ENCODE results near the gene ST8SIA1. TPM values are rescaled to one million over a fixed set of nuclear protein-coding genes. Genes with fewer than 3 reads are reported as not detected.

The ST8SIA1 gene
- total RNA-seq, 1 experiment from 2014 or later = not detected

GRCh38 chr12:22276867-22277266, 57.6 kb downstream of the ST8SIA1 start:
- Histone ChIP-seq H2AFZ (ENCODE audit: low read length) (no peak overlapping the region), H4K20me1 (ENCODE audit: control insufficient read depth, insufficient read depth, insufficient read length) (no peaks in the 10 kb centered on the region), H2BK120ac (ENCODE audit: low read depth, low read length, poor library complexity, severe bottlenecking) (no peak overlapping the region), H3T11ph (ENCODE audit: low read length) (no peak overlapping the region), H3K23ac (ENCODE audit: insufficient read length, low read depth, low read length) (no peak overlapping the region), H4K91ac (ENCODE audit: insufficient read length, low read depth, low read length) (no peak overlapping the region), H3K4ac (ENCODE audit: low read depth, low read length) (no peak overlapping the region), H2BK12ac (ENCODE audit: insufficient read length, low read depth, low read length) (no peak overlapping the region), H2AK5ac (ENCODE audit: insufficient read length, low read length) (no peak overlapping the region), H3K14ac (ENCODE audit: insufficient read depth, low read length) (no peak overlapping the region), H2BK15ac (ENCODE audit: low read depth, low read length) (no peak overlapping the region), H3K18ac (ENCODE audit: insufficient read length, low read depth, low read length) (no peak overlapping the region), H3K23me2 (ENCODE audit: insufficient read length, low read depth, low read length, poor library complexity, severe bottlenecking) (no peaks in the 10 kb centered on the region), H3K4me1 (ENCODE audit: insufficient read depth, low read length) (no peaks in the 10 kb centered on the region), H2BK20ac (ENCODE audit: low read depth, low read length, poor library complexity, severe bottlenecking) (no peak overlapping the region), H3K27ac (ENCODE audit: insufficient read length, low read depth, low read length) (no peak overlapping the region), H3K9ac (ENCODE audit: extremely low read depth, insufficient read length, low read length) (no peak overlapping the region), H3K56ac (ENCODE audit: insufficient read length, low read depth, low read length) (no peak overlapping the region), H4K5ac (ENCODE audit: insufficient read length, low read depth, low read length) (no peak overlapping the region), H4K8ac (replicated peaks; ENCODE audit: insufficient read length, low read depth, low read length) (no peak overlapping the region), H3K27me3 (ENCODE audit: insufficient read depth, low read length) (no peaks in the 10 kb centered on the region), H3K9me3 (ENCODE audit: control insufficient read depth, low read depth, low read length) (no peaks in the 10 kb centered on the region), H3K4me2 (ENCODE audit: insufficient read depth, insufficient read length, low read length) (no peak overlapping the region), H3K79me2 (ENCODE audit: insufficient read depth, low read length) (no peaks in the 10 kb centered on the region), H2BK5ac (ENCODE audit: insufficient read length, low read length) (no peak overlapping the region), H3K79me1 (ENCODE audit: insufficient read depth, low read depth, low read length, poor library complexity, severe bottlenecking) (no peaks in the 10 kb centered on the region)
- no peaks in the 10 kb centered on the region for H3K4me1 Mint-ChIP-seq
- peaks cover 0 to 11% (median 0%) of the 10 kb centered on the region in 3 experiments; a peak in 3 of 7 replicates for H3K36me3 Mint-ChIP-seq (ENCODE audit: insufficient read depth in 1 of 3, low read depth in 3 of 3)
- no peak overlapping the region for H3K4me3 Mint-ChIP-seq
- no peak for DNase-seq
- TF ChIP-seq, protein P1, sequence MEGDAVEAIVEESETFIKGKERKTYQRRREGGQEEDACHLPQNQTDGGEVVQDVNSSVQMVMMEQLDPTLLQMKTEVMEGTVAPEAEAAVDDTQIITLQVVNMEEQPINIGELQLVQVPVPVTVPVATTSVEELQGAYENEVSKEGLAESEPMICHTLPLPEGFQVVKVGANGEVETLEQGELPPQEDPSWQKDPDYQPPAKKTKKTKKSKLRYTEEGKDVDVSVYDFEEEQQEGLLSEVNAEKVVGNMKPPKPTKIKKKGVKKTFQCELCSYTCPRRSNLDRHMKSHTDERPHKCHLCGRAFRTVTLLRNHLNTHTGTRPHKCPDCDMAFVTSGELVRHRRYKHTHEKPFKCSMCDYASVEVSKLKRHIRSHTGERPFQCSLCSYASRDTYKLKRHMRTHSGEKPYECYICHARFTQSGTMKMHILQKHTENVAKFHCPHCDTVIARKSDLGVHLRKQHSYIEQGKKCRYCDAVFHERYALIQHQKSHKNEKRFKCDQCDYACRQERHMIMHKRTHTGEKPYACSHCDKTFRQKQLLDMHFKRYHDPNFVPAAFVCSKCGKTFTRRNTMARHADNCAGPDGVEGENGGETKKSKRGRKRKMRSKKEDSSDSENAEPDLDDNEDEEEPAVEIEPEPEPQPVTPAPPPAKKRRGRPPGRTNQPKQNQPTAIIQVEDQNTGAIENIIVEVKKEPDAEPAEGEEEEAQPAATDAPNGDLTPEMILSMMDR (conservative IDR thresholded peaks at IDR 0.05) = no peak
- peaks cover 4 to 5% of the 10 kb centered on the region in 2 experiments; a peak in 2 of 5 replicates for H3K9me3 Mint-ChIP-seq
- no peak overlapping the region for H3K27ac Mint-ChIP-seq
- WGBS (ENCODE audit: extremely low coverage, insufficient read length, low lambda C conversion rate) = no CpG with 5 or more reads among the region's 3 CpGs
- no peaks in the 10 kb centered on the region for H3K27me3 Mint-ChIP-seq (ENCODE audit: low read depth)
